Common myeloid progenitor, CD34-positive (primary cell): ENCODE data around the gene GABBR2.

ENCODE experiments used
- CTCF ChIA-PET: fragments of 350-600 bp; sonication (Branson Sonifier 250); formaldehyde crosslinking; loops from one replicate; lab custom pipeline; 2021; ENCODE audit warnings: antibody characterized with exemption; lab: Charles Lee
- POLR2A ChIA-PET: fragments of 350-600 bp; sonication (Branson Sonifier 250); formaldehyde crosslinking; loops from one replicate; lab custom pipeline; 2021; ENCODE audit warnings: antibody characterized with exemption; lab: Charles Lee
- DNase-seq, 3 donors: peaks; one replicate each; pipeline versions ENCODE4 v3.0.0 to v3.0.0-alpha.2; 2013
- H3K27ac ChIP-seq, 2 experiments: 1 replicate in 1 of 2; 2 replicates in 1 of 2; pipeline ENCODE4 v1.7.0; 2013; ENCODE audit warnings: inconsistent platforms in 2 of 2, low read length in 2 of 2, mild to moderate bottlenecking in 2 of 2, low read depth in 1 of 2, moderate library complexity in 1 of 2; ENCODE audit not compliant: severe bottlenecking in 2 of 2, insufficient read depth in 1 of 2, poor library complexity in 1 of 2
- H3K27me3 ChIP-seq, 5 experiments: replicated peaks in 2 of 5; 1 replicate in 3 of 5; 2 replicates in 2 of 5; pipeline versions ENCODE4 v1.6.1 to v1.7.0; 2013; ENCODE audit warnings: low read length in 4 of 5, mild to moderate bottlenecking in 2 of 5, moderate library complexity in 2 of 5, inconsistent platforms in 1 of 5; ENCODE audit not compliant: insufficient read depth in 5 of 5, control insufficient read depth in 4 of 5
- H3K36me3 ChIP-seq, 4 experiments: 1 replicate in 2 of 4; 2 replicates in 2 of 4; pipeline versions ENCODE4 v1.6.1 to v1.7.0; 2013; ENCODE audit warnings: low read length in 3 of 4, control low read depth in 1 of 4, mild to moderate bottlenecking in 1 of 4; ENCODE audit not compliant: control insufficient read depth in 4 of 4, insufficient read depth in 4 of 4
- H3K4me1 ChIP-seq, 4 experiments: 1 replicate in 3 of 4; 2 replicates in 1 of 4; pipeline versions ENCODE4 v1.6.1 to v1.7.1; 2013; ENCODE audit warnings: low read length in 3 of 4, mild to moderate bottlenecking in 3 of 4, control low read depth in 1 of 4, inconsistent platforms in 1 of 4, moderate library complexity in 1 of 4; ENCODE audit not compliant: control insufficient read depth in 4 of 4, insufficient read depth in 4 of 4; ENCODE audit errors: control extremely low read depth in 1 of 4
- H3K4me3 ChIP-seq, 7 experiments: 1 replicate in 4 of 7; 2 replicates in 3 of 7; pipeline versions ENCODE4 v1.5.1 to v1.7.0; 2013; ENCODE audit warnings: mild to moderate bottlenecking in 7 of 7, low read length in 6 of 7, moderate library complexity in 6 of 7, inconsistent platforms in 2 of 7, low read depth in 2 of 7, control low read depth in 1 of 7; ENCODE audit not compliant: insufficient read depth in 4 of 7, control insufficient read depth in 1 of 7; ENCODE audit errors: extremely low read depth in 1 of 7
- H3K9me3 ChIP-seq, 5 experiments: 1 replicate in 4 of 5; 2 replicates in 1 of 5; pipeline versions ENCODE4 v1.6.1 to v1.7.1; 2013; ENCODE audit warnings: low read length in 4 of 5, mild to moderate bottlenecking in 2 of 5, inconsistent platforms in 1 of 5, low read depth in 1 of 5, moderate library complexity in 1 of 5; ENCODE audit not compliant: control insufficient read depth in 4 of 5, insufficient read depth in 2 of 5; ENCODE audit errors: control extremely low read depth in 1 of 5
- WGBS: methylation state at CpG from one replicate; pipeline ENCODE4 v1.1.5; 2013; ENCODE audit not compliant: insufficient coverage; 5-methylcytosine and 5-hydroxymethylcytosine counted together

GABBR2 gene

GRCh38 chr9:98494852-98495251, 213.9 kb downstream of the GABBR2 start:
- Histone ChIP-seq H3K36me3 (no peaks in the 10 kb centered on the region), H3K9me3 (peaks cover 0 to 5% (median 2%) of the 10 kb centered on the region in 5 experiments), H3K4me3 (no peak overlapping the region), H3K27ac (no peak overlapping the region), H3K27me3 (peaks cover 0 to 8% (median 3%) of the 10 kb centered on the region in 5 experiments), H3K4me1 (no peaks in the 10 kb centered on the region)
- POLR2A ChIA-PET, result no interaction called here
- CTCF ChIA-PET, result no interaction called here
- WGBS, result 88% methylated on average over 2 of the region's 2 CpGs
- no peak for DNase-seq

GRCh38 chr9:98491828-98492227, 216.9 kb downstream of the GABBR2 start:
- Histone ChIP-seq H3K4me3 (no peak overlapping the region), H3K27me3 (peaks cover 0 to 9% (median 0%) of the 10 kb centered on the region in 5 experiments), H3K4me1 (no peaks in the 10 kb centered on the region), H3K36me3 (no peaks in the 10 kb centered on the region), H3K27ac (no peak overlapping the region), H3K9me3 (peaks cover 0 to 5% (median 2%) of the 10 kb centered on the region in 5 experiments)
- DNase-seq, result no peak
- 90% methylated on average over 3 of the region's 3 CpGs for WGBS
- POLR2A ChIA-PET, result no interaction called here
- CTCF ChIA-PET, result no interaction called here

GRCh38 chr9:98491231-98491651, 217.5 kb downstream of the GABBR2 start:
- peaks cover 0 to 7% (median 0%) of the 10 kb centered on the region in 5 experiments for H3K27me3 ChIP-seq
- ChIA-PET POLR2A (no interaction called here), CTCF (no interaction called here)
- H3K4me1 ChIP-seq, result no peaks in the 10 kb centered on the region
- 100% methylated on average over 2 of the region's 3 CpGs for WGBS
- H3K9me3 ChIP-seq, result peaks cover 0 to 5% (median 2%) of the 10 kb centered on the region in 5 experiments
- no peak for DNase-seq
- no peak overlapping the region for H3K27ac ChIP-seq
- no peak overlapping the region for H3K4me3 ChIP-seq
- no peaks in the 10 kb centered on the region for H3K36me3 ChIP-seq

- peaks cover 0 to 13% (median 6%) of the 10 kb centered on the region in 5 experiments for H3K27me3 ChIP-seq
- no peak for DNase-seq
- 95% methylated on average over 5 of the region's 8 CpGs for WGBS
- H3K9me3 ChIP-seq, result peaks cover 0 to 5% (median 2%) of the 10 kb centered on the region in 5 experiments
- no peak overlapping the region for H3K4me3 ChIP-seq
- ChIA-PET CTCF (no interaction called here), POLR2A (no interaction called here)
- no peak overlapping the region for H3K27ac ChIP-seq
- H3K36me3 ChIP-seq, result no peaks in the 10 kb centered on the region
- H3K4me1 ChIP-seq, result no peaks in the 10 kb centered on the region
Measured at GRCh38 chr9:98488571-98489312, 220.0 kb downstream of the GABBR2 start.

DNA sequence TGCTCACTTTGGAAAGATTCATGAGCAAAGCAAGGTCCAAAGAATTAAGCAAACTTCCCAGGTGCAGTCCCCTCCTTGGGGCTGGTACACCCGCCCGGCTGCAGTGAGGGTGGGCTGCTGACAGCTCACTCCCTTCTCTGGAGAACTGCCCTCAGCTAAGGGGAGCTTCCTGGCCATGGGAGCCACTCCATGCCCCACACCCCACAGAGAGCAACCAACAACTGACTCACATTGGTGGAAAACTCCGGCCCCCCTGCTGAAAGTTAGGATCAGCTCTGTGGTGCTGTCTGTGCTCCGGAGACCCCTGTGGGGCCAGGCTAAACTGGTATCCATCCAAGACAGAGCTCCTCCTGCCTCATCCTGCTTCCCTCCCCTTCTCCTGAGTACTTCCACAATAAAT, 223.0 kb downstream of the GABBR2 start:
- H3K27me3 ChIP-seq, result peaks cover 0 to 24% (median 6%) of the 10 kb centered on the region in 5 experiments
- 88% methylated on average over 4 of the region's 4 CpGs for WGBS
- no peaks in the 10 kb centered on the region for H3K36me3 ChIP-seq
- no peak overlapping the region for H3K4me3 ChIP-seq
- ChIA-PET CTCF (interaction anchor here (0.6 to 1.6 kb wide), 2 partner anchors 11 to 1920 kb away, joined by 3 to 4 read pairs; no protein-coding TSS in a partner anchor), POLR2A (interaction anchor here (0.6 kb wide), 1 partner anchor 55 kb away, joined by 3 read pairs; no protein-coding TSS in a partner anchor)
- DNase-seq, result no peak
- H3K27ac ChIP-seq, result no peak overlapping the region
- H3K4me1 ChIP-seq, result no peaks in the 10 kb centered on the region
- H3K9me3 ChIP-seq, result no peaks in the 10 kb centered on the region

- 59% methylated on average over 5 of the region's 5 CpGs for WGBS
- Histone ChIP-seq H3K4me3 (no peak overlapping the region), H3K9me3 (no peaks in the 10 kb centered on the region), H3K27ac (no peak overlapping the region), H3K36me3 (no peaks in the 10 kb centered on the region), H3K4me1 (no peaks in the 10 kb centered on the region), H3K27me3 (peaks cover 0 to 27% (median 8%) of the 10 kb centered on the region in 5 experiments)
- ChIA-PET CTCF (interaction anchor here (1.6 kb wide), 1 partner anchor 10 kb away, joined by 3 read pairs; no protein-coding TSS in a partner anchor), POLR2A (no interaction called here)
- DNase-seq, result no peak
Measured at GRCh38 chr9:98484162-98484561, 224.6 kb downstream of the GABBR2 start.

DNA sequence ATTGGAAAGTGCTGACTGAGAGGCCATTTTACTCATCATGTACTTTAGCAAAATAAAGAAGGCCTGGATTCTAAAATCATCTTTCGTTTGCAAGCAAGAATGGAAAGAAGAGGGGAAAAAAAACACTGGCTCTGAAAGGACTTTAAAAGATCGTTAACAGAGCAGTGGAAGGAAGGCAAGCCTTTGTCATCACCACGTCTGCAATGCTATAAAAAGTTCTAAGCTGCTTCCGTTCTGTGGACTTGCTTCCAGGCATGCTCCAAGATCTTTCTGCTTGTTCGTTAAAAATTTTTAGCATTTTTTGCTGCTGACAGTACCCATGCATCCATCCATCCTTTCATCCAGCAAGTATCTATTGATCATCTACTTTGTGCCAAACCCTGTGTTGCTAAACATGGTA, 226.5 kb downstream of the GABBR2 start:
- no peak for DNase-seq
- ChIA-PET CTCF (interaction anchor here (1.3 kb wide), 1 partner anchor 17 kb away, joined by 3 read pairs; no protein-coding TSS in a partner anchor), POLR2A (no interaction called here)
- no peak overlapping the region for H3K27ac ChIP-seq
- H3K27me3 ChIP-seq, result peaks cover 0 to 27% (median 6%) of the 10 kb centered on the region in 5 experiments
- WGBS, result 91% methylated on average over 5 of the region's 5 CpGs
- H3K36me3 ChIP-seq, result no peaks in the 10 kb centered on the region
- no peaks in the 10 kb centered on the region for H3K4me1 ChIP-seq
- H3K4me3 ChIP-seq, result no peak overlapping the region
- no peaks in the 10 kb centered on the region for H3K9me3 ChIP-seq
